A549 (cell line): ENCODE results near the gene VWA8.

Source experiments
- CHD2 ChIP-seq: fragments of 150-350 bp; IDR thresholded peaks from 2 replicates; pipeline ENCODE4 v1.6.1; 2014; ENCODE audit warnings: low read length; ENCODE audit not compliant: partially characterized antibody
- CTCF ChIP-seq: fragments of >200 bp; sonication (Bioruptor Twin); formaldehyde crosslinking; IDR thresholded peaks from 3 replicates; pipeline ENCODE4 v1.5.1; 2016
- HOXA7 ChIP-seq: fragments of 250-450 bp; sonication (Bioruptor Pico); IDR thresholded peaks from 2 replicates; pipeline ENCODE4 v1.5.0; 2020; ENCODE audit warnings: mild to moderate bottlenecking, moderate library complexity
- KDM1A ChIP-seq: fragments of 200-600 bp; sonication (generic); IDR thresholded peaks from 2 replicates; pipeline ENCODE4 v1.6.1; 2016; ENCODE audit warnings: low read depth, mild to moderate bottlenecking
- POLR2A ChIP-seq: IDR thresholded peaks from 2 replicates; pipeline ENCODE4 v1.6.1; 2012; ENCODE audit warnings: mild to moderate bottlenecking, low read length

GRCh38 chr13:41588899-41589298 lies 372.0 kb downstream of the VWA8 start:
- no peak for TF ChIP-seq KDM1A
- TF ChIP-seq CTCF: no peak
- no peak for TF ChIP-seq POLR2A
- no peak for TF ChIP-seq HOXA7 (CRISPR knock-in tag)
- no peak for TF ChIP-seq CHD2
